SK-N-SH (cell line): Measurements from ENCODE around the gene STARD8. TPM values are rescaled to one million over a fixed set of nuclear protein-coding genes. Genes with fewer than 3 reads are reported as not detected.

Experiments used
- CTCF ChIA-PET: fragments of 300-600, 350-600 bp; formaldehyde crosslinking; extraction: SDS; loops from one replicate; lab custom pipeline; 2021; lab: Yijun Ruan, JAX
- POLR2A ChIA-PET: fragments of 350-600 bp; sonication (Branson Sonifier 250); formaldehyde crosslinking; extraction: SDS; loops from one replicate; lab custom pipeline; 2020; ENCODE audit warnings: antibody characterized with exemption, inconsistent platforms; lab: Yijun Ruan, JAX
- DNase-seq: peaks from one replicate; pipeline ENCODE4 v3.0.0; 2012
- H2AFZ ChIP-seq: fragments of 200-600 bp; sonication (generic); 2 replicates; pipeline ENCODE4 v1.8.1; 2016; ENCODE audit warnings: antibody characterized with exemption, mild to moderate bottlenecking, low read depth
- H3F3A ChIP-seq: fragments of 200-600 bp; sonication (generic); replicated peaks from 2 replicates; pipeline ENCODE3; 2016; ENCODE audit warnings: antibody characterized with exemption, mild to moderate bottlenecking; ENCODE audit not compliant: insufficient read depth
- H3K27ac ChIP-seq, 2 experiments: fragments of 200-500 bp in 1 of 2; fragments of 200-600 bp in 1 of 2; sonication (Bioruptor generic) in 1 of 2; sonication (generic), shearing (Covaris generic) in 1 of 2; 2 replicates each; pipeline versions ENCODE4 v1.5.1 to v1.6.1; 2014 to 2016; ENCODE audit warnings: low read depth in 2 of 2, inconsistent platforms in 1 of 2, low read length in 1 of 2, mild to moderate bottlenecking in 1 of 2, mixed read lengths in 1 of 2
- H3K27me3 ChIP-seq: fragments of 200-600 bp; sonication (generic), shearing (Covaris generic); 2 replicates; pipeline ENCODE4 v1.6.1; 2016; ENCODE audit warnings: mixed run types; ENCODE audit not compliant: insufficient read depth
- H3K36me3 ChIP-seq, 2 experiments: fragments of 200-500 bp in 1 of 2; fragments of 200-600 bp in 1 of 2; sonication (Bioruptor generic) in 1 of 2; sonication (generic) in 1 of 2; replicated peaks in 1 of 2; 2 replicates each; pipeline versions ENCODE3 to v1.5.1; 2014 to 2016; ENCODE audit warnings: low read length in 1 of 2, mild to moderate bottlenecking in 1 of 2; ENCODE audit not compliant: insufficient read depth in 2 of 2, control insufficient read depth in 1 of 2
- H3K4me1 ChIP-seq, 2 experiments: fragments of 200-500 bp in 1 of 2; fragments of 200-600 bp in 1 of 2; sonication (Bioruptor generic) in 1 of 2; sonication (generic), shearing (Covaris generic) in 1 of 2; 2 replicates each; pipeline versions ENCODE4 v1.5.1 to v1.6.1; 2014 to 2016; ENCODE audit warnings: low read depth in 1 of 2, low read length in 1 of 2, mixed run types in 1 of 2; ENCODE audit not compliant: insufficient read depth in 2 of 2, control insufficient read depth in 1 of 2
- H3K4me2 ChIP-seq: fragments of 200-600 bp; sonication (generic), shearing (Covaris generic); 2 replicates; pipeline ENCODE4 v1.6.1; 2017; ENCODE audit warnings: mixed run types
- H3K4me3 ChIP-seq, 2 experiments: fragments of 200-500 bp in 1 of 2; fragments of 200-600 bp in 1 of 2; sonication (Bioruptor generic) in 1 of 2; sonication (generic), shearing (Covaris generic) in 1 of 2; 2 replicates each; pipeline versions ENCODE4 v1.5.1 to v1.8.1; 2014 to 2016; ENCODE audit warnings: low read depth in 2 of 2, inconsistent platforms in 1 of 2, low read length in 1 of 2, mild to moderate bottlenecking in 1 of 2, mixed read lengths in 1 of 2, moderate library complexity in 1 of 2
- H3K79me2 ChIP-seq: fragments of 200-600 bp; sonication (generic); 2 replicates; pipeline ENCODE4 v1.8.1; 2017; ENCODE audit warnings: mild to moderate bottlenecking; ENCODE audit not compliant: insufficient read depth
- H3K9ac ChIP-seq: fragments of 200-600 bp; sonication (generic); 2 replicates; pipeline ENCODE4 v1.6.1; 2017; ENCODE audit warnings: mixed run types
- H3K9me2 ChIP-seq: fragments of 200-600 bp; sonication (generic); 2 replicates; pipeline ENCODE4 v1.6.1; 2017; ENCODE audit warnings: mixed run types
- H3K9me3 ChIP-seq: fragments of 200-600 bp; sonication (generic); 2 replicates; pipeline ENCODE4 v1.6.1; 2017; ENCODE audit warnings: mixed run types, mild to moderate bottlenecking, moderate library complexity
- H4K20me1 ChIP-seq: fragments of 200-600 bp; sonication (generic); 2 replicates; pipeline ENCODE4 v1.6.1; 2017; ENCODE audit warnings: mild to moderate bottlenecking, mixed run types; ENCODE audit not compliant: insufficient read depth
- CHD2 ChIP-seq: fragments of 150-350 bp; IDR thresholded peaks from 2 replicates; pipeline ENCODE4 v1.6.1; 2018; ENCODE audit warnings: low read length; ENCODE audit not compliant: partially characterized antibody
- EP300 ChIP-seq, 2 experiments: IDR thresholded peaks; 2 replicates each; pipeline versions ENCODE4 v1.4.0 to v1.6.1; 2012; ENCODE audit warnings: borderline replicate concordance in 1 of 2, low read depth in 1 of 2, low read length in 1 of 2
- FOSL2 ChIP-seq: IDR thresholded peaks from 2 replicates; pipeline ENCODE4 v1.4.0; 2012; ENCODE audit warnings: low read depth, mild to moderate bottlenecking, moderate library complexity, borderline replicate concordance
- RFX5 ChIP-seq: IDR thresholded peaks from 2 replicates; pipeline ENCODE4 v1.6.1; 2012; ENCODE audit warnings: mild to moderate bottlenecking, improper control_type of control experiment, low read length
- RXRA ChIP-seq: IDR thresholded peaks from 2 replicates; pipeline ENCODE4 v1.4.0; 2012; ENCODE audit warnings: low read depth, mild to moderate bottlenecking, borderline replicate concordance
- YY1 ChIP-seq: IDR thresholded peaks from 2 replicates; pipeline ENCODE4 v1.4.0; 2012; ENCODE audit warnings: low read depth, mild to moderate bottlenecking
- WGBS: methylation state at CpG from one replicate; pipeline ENCODE4 v1.1.6; 2017; ENCODE audit warnings: low lambda C conversion rate; 5-methylcytosine and 5-hydroxymethylcytosine counted together
- polyA plus RNA-seq, 3 experiments: library from polyadenylated mRNA; depleted of rRNA; stranded (reverse); fragments of >200 nt; gene quantifications; 2 replicates each; pipeline ENCODE4 v1.2.3, GENCODE V29; 2012
- TF ChIP-seq, protein P1 (sequence below): fragments of 200-600 bp; sonication (generic); IDR thresholded peaks from 2 replicates; pipeline ENCODE4 v1.6.1; 2017; ENCODE audit warnings: antibody characterized with exemption, mild to moderate bottlenecking, moderate library complexity
- TF ChIP-seq, protein P2 (sequence below): fragments of 150-350 bp; IDR thresholded peaks from 2 replicates; pipeline ENCODE4 v1.6.1; 2016; ENCODE audit warnings: mild to moderate bottlenecking, low read depth, low read length

Gene STARD8
- polyA plus RNA-seq, 1 of the 3 experiments (the other 2 are of a cell fraction): 2.6 TPM

DNA sequence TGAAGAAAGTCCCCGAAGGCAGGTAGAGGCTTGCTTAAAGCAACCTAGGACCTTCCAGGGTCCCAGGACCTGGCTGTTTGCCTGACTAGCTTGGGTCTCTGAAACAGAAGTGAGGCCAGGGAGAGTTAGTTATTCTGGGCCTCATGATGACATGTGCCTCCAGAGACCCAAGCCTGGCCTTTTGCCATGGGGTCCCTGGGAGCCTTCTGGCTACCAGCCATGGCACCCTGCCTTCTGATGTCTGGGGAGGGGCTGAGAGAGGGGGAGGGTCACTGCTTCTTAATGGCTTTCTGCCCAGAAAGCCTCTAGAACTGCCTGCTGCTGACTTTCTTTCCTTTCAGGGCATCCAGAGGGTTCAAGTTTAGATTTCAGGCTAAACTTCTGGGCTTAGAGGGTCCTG is 1.0 kb upstream of the STARD8 start (continued):
- TF ChIP-seq, protein P1, sequence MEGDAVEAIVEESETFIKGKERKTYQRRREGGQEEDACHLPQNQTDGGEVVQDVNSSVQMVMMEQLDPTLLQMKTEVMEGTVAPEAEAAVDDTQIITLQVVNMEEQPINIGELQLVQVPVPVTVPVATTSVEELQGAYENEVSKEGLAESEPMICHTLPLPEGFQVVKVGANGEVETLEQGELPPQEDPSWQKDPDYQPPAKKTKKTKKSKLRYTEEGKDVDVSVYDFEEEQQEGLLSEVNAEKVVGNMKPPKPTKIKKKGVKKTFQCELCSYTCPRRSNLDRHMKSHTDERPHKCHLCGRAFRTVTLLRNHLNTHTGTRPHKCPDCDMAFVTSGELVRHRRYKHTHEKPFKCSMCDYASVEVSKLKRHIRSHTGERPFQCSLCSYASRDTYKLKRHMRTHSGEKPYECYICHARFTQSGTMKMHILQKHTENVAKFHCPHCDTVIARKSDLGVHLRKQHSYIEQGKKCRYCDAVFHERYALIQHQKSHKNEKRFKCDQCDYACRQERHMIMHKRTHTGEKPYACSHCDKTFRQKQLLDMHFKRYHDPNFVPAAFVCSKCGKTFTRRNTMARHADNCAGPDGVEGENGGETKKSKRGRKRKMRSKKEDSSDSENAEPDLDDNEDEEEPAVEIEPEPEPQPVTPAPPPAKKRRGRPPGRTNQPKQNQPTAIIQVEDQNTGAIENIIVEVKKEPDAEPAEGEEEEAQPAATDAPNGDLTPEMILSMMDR: no peak
- TF ChIP-seq RFX5 (no peak), RXRA (no peak), YY1 (no peak)
- TF ChIP-seq, all 33 proteins: peak for 0

DNA sequence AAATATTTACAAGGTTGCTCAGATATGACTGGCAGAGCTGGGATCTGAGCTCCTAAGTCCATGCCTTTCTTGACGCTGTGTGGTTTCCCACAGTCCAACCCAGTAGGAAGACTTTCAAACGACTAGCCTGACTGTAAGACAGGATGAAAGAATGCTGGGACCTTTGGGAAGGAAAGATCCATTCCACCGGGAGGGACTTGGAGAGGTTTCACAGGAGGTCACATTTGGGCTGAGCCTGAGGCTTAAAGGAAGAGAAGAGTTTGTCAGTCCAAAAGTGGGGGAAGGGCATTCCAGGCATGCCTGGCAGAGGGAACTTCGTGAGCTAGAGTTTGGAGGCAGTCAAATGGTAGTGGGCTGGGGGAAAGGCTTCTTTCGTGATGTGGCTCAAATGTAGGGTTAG is 1.5 kb downstream of the STARD8 start:
- H3K4me1 ChIP-seq: no peaks in the 10 kb centered on the region
- H3K79me2 ChIP-seq: 0 out of 2 replicates have a peak, but pooled peaks cover 6% of the 10 kb centered on the region
- no peak overlapping the region for H2AFZ ChIP-seq
- H3F3A ChIP-seq: no peaks in the 10 kb centered on the region
- no peak for DNase-seq
- ChIA-PET CTCF (interaction anchor here (1.5 kb wide), 1 partner anchor 62 kb away, joined by 3 read pairs; no protein-coding TSS in a partner anchor), POLR2A (no interaction called here)
- H3K4me2 ChIP-seq: 0 out of 2 replicates have a peak overlapping the region, but pooled peaks have one; percentile 23
- H3K9me3 ChIP-seq: no peaks in the 10 kb centered on the region
- H3K4me3 ChIP-seq: no peak overlapping the region
- WGBS: 23% methylated on average over 5 of the region's 5 CpGs
- H3K9ac ChIP-seq: no peak overlapping the region
- H3K27ac ChIP-seq: no peak overlapping the region
- H3K27me3 ChIP-seq: no peaks in the 10 kb centered on the region; the same call in 1 of the 2 replicates
- TF ChIP-seq CHD2 (no peak), EP300 (IDR thresholded peaks at IDR 0.05; ENCODE audit: borderline replicate concordance in 1 of 2, low read depth in 1 of 2, low read length in 1 of 2) (no peak)
- no peaks in the 10 kb centered on the region for H3K36me3 ChIP-seq
- H3K9me2 ChIP-seq: no peaks in the 10 kb centered on the region
- H4K20me1 ChIP-seq: no peaks in the 10 kb centered on the region

DNA sequence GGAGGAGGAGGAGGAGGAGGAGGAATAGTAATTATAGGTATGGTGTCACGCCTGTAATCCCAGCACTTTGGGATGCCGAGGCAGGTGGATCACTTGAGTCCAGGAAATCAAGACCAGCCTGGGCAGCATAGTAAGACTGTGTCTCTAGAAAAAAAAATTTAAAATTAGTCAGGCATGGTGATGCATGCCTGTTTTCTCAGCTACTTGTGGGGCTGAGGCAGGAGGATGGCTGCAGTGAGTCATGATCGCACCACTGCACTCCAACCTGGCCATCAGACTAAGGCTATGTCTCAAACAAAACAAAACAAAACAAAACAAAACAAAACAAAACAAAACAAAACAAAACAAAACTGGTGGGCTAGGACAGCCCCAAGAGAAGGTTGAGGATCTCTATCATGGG is 3.0 kb downstream of the STARD8 start:
- no peak for DNase-seq
- no peaks in the 10 kb centered on the region for H3K9me3 ChIP-seq
- H3K36me3 ChIP-seq: no peaks in the 10 kb centered on the region
- 0 out of 2 replicates have a peak, but pooled peaks cover 6% of the 10 kb centered on the region for H3K79me2 ChIP-seq
- ChIA-PET POLR2A (no interaction called here), CTCF (no interaction called here)
- WGBS: 24% methylated on average over 3 of the region's 3 CpGs
- H3K4me1 ChIP-seq: no peaks in the 10 kb centered on the region
- no peak overlapping the region for H2AFZ ChIP-seq
- no peak overlapping the region for H3K4me3 ChIP-seq
- no peak overlapping the region for H3K27ac ChIP-seq
- H3K9ac ChIP-seq: no peak overlapping the region
- TF ChIP-seq, protein P2, sequence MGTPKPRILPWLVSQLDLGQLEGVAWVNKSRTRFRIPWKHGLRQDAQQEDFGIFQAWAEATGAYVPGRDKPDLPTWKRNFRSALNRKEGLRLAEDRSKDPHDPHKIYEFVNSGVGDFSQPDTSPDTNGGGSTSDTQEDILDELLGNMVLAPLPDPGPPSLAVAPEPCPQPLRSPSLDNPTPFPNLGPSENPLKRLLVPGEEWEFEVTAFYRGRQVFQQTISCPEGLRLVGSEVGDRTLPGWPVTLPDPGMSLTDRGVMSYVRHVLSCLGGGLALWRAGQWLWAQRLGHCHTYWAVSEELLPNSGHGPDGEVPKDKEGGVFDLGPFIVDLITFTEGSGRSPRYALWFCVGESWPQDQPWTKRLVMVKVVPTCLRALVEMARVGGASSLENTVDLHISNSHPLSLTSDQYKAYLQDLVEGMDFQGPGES: no peak
- TF ChIP-seq FOSL2: peak; percentile 21; the same call in 1 of the 2 replicates
- H3K27me3 ChIP-seq: no peaks in the 10 kb centered on the region
- H3F3A ChIP-seq: no peaks in the 10 kb centered on the region
- no peaks in the 10 kb centered on the region for H3K9me2 ChIP-seq
- H4K20me1 ChIP-seq: no peaks in the 10 kb centered on the region
- no peak overlapping the region for H3K4me2 ChIP-seq
